GM21737 (cell line): Measurements from ENCODE around the gene NCMAP.
"Not testable (repeated sequence)": the region's sequence is repeated elsewhere in the genome, so short reads cannot be mapped to it uniquely, and the experiment has no call there.

Experiments used
- ATAC-seq: cut with Tn5 transposase; IDR thresholded peaks from one replicate; pipeline ENCODE4 v1.9.1; 2021; ENCODE audit warnings: mild to moderate bottlenecking, moderate library complexity; ENCODE audit not compliant: unreplicated experiment

NCMAP gene

GRCh38 chr1:24541711-24542346 is 14.1 kb upstream of the NCMAP start:
- no peak for ATAC-seq

- no peak for ATAC-seq
These were observed 11.6 kb upstream of the NCMAP start for GRCh38 chr1:24544239-24544638.

GRCh38 chr1:24545662-24546061 is 10.2 kb upstream of the NCMAP start:
- no peak for ATAC-seq

- no peak for ATAC-seq
These were observed 8.7 kb upstream of the NCMAP start for GRCh38 chr1:24547195-24547594.

- no peak for ATAC-seq
These were observed 7.8 kb upstream of the NCMAP start for GRCh38 chr1:24548070-24548469.

- ATAC-seq = not testable (repeated sequence)
These were observed 6.7 kb upstream of the NCMAP start for GRCh38 chr1:24549210-24549609.

- no peak for ATAC-seq
These were observed 4.5 kb upstream of the NCMAP start for GRCh38 chr1:24551290-24551959.

- ATAC-seq = no peak
These were observed 3.8 kb upstream of the NCMAP start for GRCh38 chr1:24551960-24552571.

- no peak for ATAC-seq
These were observed 2.0 kb upstream of the NCMAP start for GRCh38 chr1:24553931-24554330.

- no peak for ATAC-seq
These were observed 1.2 kb upstream of the NCMAP start for GRCh38 chr1:24554714-24555113.

GRCh38 chr1:24556414-24556795 is 518 bp downstream of the NCMAP start:
- no peak for ATAC-seq

- ATAC-seq = no peak
These were observed 1.3 kb downstream of the NCMAP start for GRCh38 chr1:24557220-24557619.

GRCh38 chr1:24557711-24558131 is 1.8 kb downstream of the NCMAP start:
- ATAC-seq = no peak

- no peak for ATAC-seq
These were observed 2.6 kb downstream of the NCMAP start for GRCh38 chr1:24558455-24558854.

GRCh38 chr1:24558902-24559791 is 3.3 kb downstream of the NCMAP start:
- no peak for ATAC-seq

GRCh38 chr1:24560361-24560760 is 4.5 kb downstream of the NCMAP start:
- ATAC-seq = no peak

- ATAC-seq = no peak
These were observed 6.7 kb downstream of the NCMAP start for GRCh38 chr1:24562625-24563024.

GRCh38 chr1:24564695-24565094 is 8.8 kb downstream of the NCMAP start:
- no peak for ATAC-seq

- no peak for ATAC-seq
These were observed 10.5 kb downstream of the NCMAP start for GRCh38 chr1:24566236-24566867.

- ATAC-seq = no peak
These were observed 12.0 kb downstream of the NCMAP start for GRCh38 chr1:24567792-24568388.
